ENCODE results near the gene SCFD2. TPM values are rescaled to one million over a fixed set of nuclear protein-coding genes. Genes with fewer than 3 reads are reported as not detected.

Gene SCFD2
- total and polyA plus RNA-seq, 7 donors = 5.8 to 13.3 (median 11.2) TPM

GRCh38 chr4:52867163-52867562, 498.7 kb downstream of the SCFD2 start:
- H3K27me3 ChIP-seq (ENCODE audit: insufficient read depth in 3 of 3, low read length in 2 of 3) = no peaks in the 10 kb centered on the region
- DNase-seq (no peak), ATAC-seq (no peak)
- peaks cover 23% of the 10 kb centered on the region for H3K4me1 ChIP-seq
- H3K27ac ChIP-seq = no peak overlapping the region
- peaks cover 0 to 3% of the 10 kb centered on the region in 2 donors for H3K36me3 ChIP-seq (ENCODE audit: insufficient read depth in 1 of 2, low read depth in 1 of 2)
- TF ChIP-seq CTCF (IDR thresholded peaks at IDR 0.05) = no peak
- H3K4me3 ChIP-seq = no peak overlapping the region
- WGBS, 3 donors = 76 to 97% (median 79%) methylated on average over 4 of the region's 4 CpGs
- no peaks in the 10 kb centered on the region for H3K9me3 ChIP-seq
- intact Hi-C loops (cut with DNase I) = loop anchor here (10.0 kb wide), 1 partner anchor 152 kb away; no protein-coding TSS in a partner anchor

GRCh38 chr4:52866734-52867133, 499.1 kb downstream of the SCFD2 start:
- no peak overlapping the region for H3K27ac ChIP-seq
- peaks cover 0 to 3% of the 10 kb centered on the region in 2 donors for H3K36me3 ChIP-seq (ENCODE audit: insufficient read depth in 1 of 2, low read depth in 1 of 2)
- whole genome bisulfite sequencing, 3 donors = 76 to 82% (median 77%) methylated on average over 4 of the region's 4 CpGs
- no peaks in the 10 kb centered on the region for H3K9me3 ChIP-seq
- ATAC-seq (no peak), DNase-seq (no peak)
- H3K27me3 ChIP-seq (ENCODE audit: insufficient read depth in 3 of 3, low read length in 2 of 3) = no peaks in the 10 kb centered on the region
- intact Hi-C loops (cut with DNase I) = loop anchor here (10.0 kb wide), 1 partner anchor 152 kb away; no protein-coding TSS in a partner anchor
- no peak overlapping the region for H3K4me3 ChIP-seq
- TF ChIP-seq CTCF (IDR thresholded peaks at IDR 0.05) = no peak
- peaks cover 23% of the 10 kb centered on the region for H3K4me1 ChIP-seq

GRCh38 chr4:52865300-52865699, 500.6 kb downstream of the SCFD2 start:
- Histone ChIP-seq H3K4me1 (peaks cover 23% of the 10 kb centered on the region), H3K9me3 (no peaks in the 10 kb centered on the region), H3K4me3 (no peak overlapping the region), H3K27me3 (ENCODE audit: insufficient read depth in 3 of 3, low read length in 2 of 3) (no peaks in the 10 kb centered on the region), H3K36me3 (ENCODE audit: insufficient read depth in 1 of 2, low read depth in 1 of 2) (peaks cover 0 to 3% of the 10 kb centered on the region in 2 donors), H3K27ac (no peak overlapping the region)
- TF ChIP-seq CTCF (IDR thresholded peaks at IDR 0.05) = no peak
- ATAC-seq = no peak
- DNase-seq = no peak
- intact Hi-C loops (cut with DNase I) = loop anchor here (10.0 kb wide), 1 partner anchor 150 kb away; no protein-coding TSS in a partner anchor
- 83 to 85% (median 84%) methylated on average over 9 of the region's 9 CpGs for WGBS, 3 donors

GRCh38 chr4:52864793-52865192, 501.1 kb downstream of the SCFD2 start:
- Histone ChIP-seq H3K27me3 (ENCODE audit: insufficient read depth in 3 of 3, low read length in 2 of 3) (no peaks in the 10 kb centered on the region), H3K9me3 (no peaks in the 10 kb centered on the region), H3K4me1 (peaks cover 18% of the 10 kb centered on the region), H3K27ac (no peak overlapping the region), H3K4me3 (no peak overlapping the region), H3K36me3 (ENCODE audit: insufficient read depth in 1 of 2, low read depth in 1 of 2) (peaks cover 0 to 3% of the 10 kb centered on the region in 2 donors)
- ATAC-seq = no peak
- no peak for DNase-seq
- intact Hi-C loops (cut with DNase I) = loop anchor here (10.0 kb wide), 1 partner anchor 150 kb away; no protein-coding TSS in a partner anchor
- no peak for TF ChIP-seq CTCF (IDR thresholded peaks at IDR 0.05)
- 40 to 52% (median 50%) methylated on average over 5 of the region's 5 CpGs for WGBS, 3 donors

GRCh38 chr4:52863324-52863723, 502.5 kb downstream of the SCFD2 start:
- no peak for TF ChIP-seq CTCF (IDR thresholded peaks at IDR 0.05)
- peaks cover 8% of the 10 kb centered on the region for H3K4me1 ChIP-seq

More at GRCh38 chr4:52863324-52863723, 502.5 kb downstream of the SCFD2 start:
- no peak overlapping the region for H3K4me3 ChIP-seq
- no peak overlapping the region for H3K27ac ChIP-seq
- DNase-seq (no peak), ATAC-seq (no peak)
- H3K9me3 ChIP-seq = peaks cover 4% of the 10 kb centered on the region
- peaks cover 0 to 3% of the 10 kb centered on the region in 2 donors for H3K36me3 ChIP-seq (ENCODE audit: insufficient read depth in 1 of 2, low read depth in 1 of 2)
- WGBS, 3 donors = 88 to 90% (median 89%) methylated on average over 6 of the region's 6 CpGs
- no peaks in the 10 kb centered on the region for H3K27me3 ChIP-seq (ENCODE audit: insufficient read depth in 3 of 3, low read length in 2 of 3)
- intact Hi-C loops (cut with DNase I) = loop anchor here (10.0 kb wide), 1 partner anchor 149 kb away; no protein-coding TSS in a partner anchor
